ENCODE data around the gene ANKRD44. TPM values are rescaled to one million over a fixed set of nuclear protein-coding genes. Genes with fewer than 3 reads are reported as not detected.
"Not testable (repeated sequence)": the region's sequence is repeated elsewhere in the genome, so short reads cannot be mapped to it uniquely, and the experiment has no call there.

The ANKRD44 gene
- total RNA-seq, 2 donors from 2014 or later = 57.8 to 93.4 TPM

- Histone ChIP-seq H3K27me3 (replicated peaks; ENCODE audit: insufficient read depth) (no peaks in the 10 kb centered on the region), H3K4me1 (ENCODE audit: control insufficient read depth in 1 of 2, low read depth in 2 of 2) (peaks cover 9 to 24% of the 10 kb centered on the region in 2 donors), H3K9me3 (no peaks in the 10 kb centered on the region), H3K27ac (no peak overlapping the region), H3K4me3 (no peak overlapping the region), H3K36me3 (no peaks in the 10 kb centered on the region)
- ATAC-seq (ENCODE audit: insufficient number of reproducible peaks, low FRiP score, low read depth) = no peak
- TF ChIP-seq CTCF (IDR thresholded peaks at IDR 0.05) = no peak
- DNase-seq (ENCODE audit: low spot score) = no peak
Observed at GRCh38 chr2:197031803-197032202, 278.8 kb downstream of the ANKRD44 start.

GRCh38 chr2:197030090-197030489 is 280.5 kb downstream of the ANKRD44 start:
- H3K27ac ChIP-seq = no peak overlapping the region
- DNase-seq (ENCODE audit: low spot score) (no peak), ATAC-seq (ENCODE audit: insufficient number of reproducible peaks, low FRiP score, low read depth) (no peak)
- TF ChIP-seq CTCF (IDR thresholded peaks at IDR 0.05) = no peak
- H3K4me1 ChIP-seq (ENCODE audit: control insufficient read depth in 1 of 2, low read depth in 2 of 2) = peaks cover 9 to 14% of the 10 kb centered on the region in 2 donors
- H3K36me3 ChIP-seq = no peaks in the 10 kb centered on the region
- no peaks in the 10 kb centered on the region for H3K27me3 ChIP-seq (replicated peaks; ENCODE audit: insufficient read depth)
- no peaks in the 10 kb centered on the region for H3K9me3 ChIP-seq
- no peak overlapping the region for H3K4me3 ChIP-seq

GRCh38 chr2:197028633-197029032 is 281.9 kb downstream of the ANKRD44 start:
- ATAC-seq (ENCODE audit: insufficient number of reproducible peaks, low FRiP score, low read depth) (no peak), DNase-seq (ENCODE audit: low spot score) (no peak)
- no peak overlapping the region for H3K27ac ChIP-seq
- H3K4me1 ChIP-seq (ENCODE audit: control insufficient read depth in 1 of 2, low read depth in 2 of 2) = no peaks in the 10 kb centered on the region
- H3K4me3 ChIP-seq = no peak overlapping the region
- no peaks in the 10 kb centered on the region for H3K9me3 ChIP-seq
- no peak for TF ChIP-seq CTCF (IDR thresholded peaks at IDR 0.05)
- H3K27me3 ChIP-seq (replicated peaks; ENCODE audit: insufficient read depth) = no peaks in the 10 kb centered on the region
- no peaks in the 10 kb centered on the region for H3K36me3 ChIP-seq

GRCh38 chr2:197028230-197028629 is 282.4 kb downstream of the ANKRD44 start:
- Histone ChIP-seq H3K9me3 (no peaks in the 10 kb centered on the region), H3K4me1 (ENCODE audit: control insufficient read depth in 1 of 2, low read depth in 2 of 2) (no peaks in the 10 kb centered on the region), H3K36me3 (peaks cover 3% of the 10 kb centered on the region), H3K4me3 (no peak overlapping the region), H3K27ac (no peak overlapping the region), H3K27me3 (replicated peaks; ENCODE audit: insufficient read depth) (no peaks in the 10 kb centered on the region)
- DNase-seq (ENCODE audit: low spot score) = no peak
- TF ChIP-seq CTCF (IDR thresholded peaks at IDR 0.05) = no peak
- no peak for ATAC-seq (ENCODE audit: insufficient number of reproducible peaks, low FRiP score, low read depth)

GRCh38 chr2:197024206-197024605 is 286.4 kb downstream of the ANKRD44 start:
- H3K4me1 ChIP-seq (ENCODE audit: control insufficient read depth in 1 of 2, low read depth in 2 of 2) = no peaks in the 10 kb centered on the region
- H3K36me3 ChIP-seq = peaks cover 3% of the 10 kb centered on the region
- no peaks in the 10 kb centered on the region for H3K9me3 ChIP-seq
- no peak overlapping the region for H3K4me3 ChIP-seq
- H3K27me3 ChIP-seq (replicated peaks; ENCODE audit: insufficient read depth) = no peaks in the 10 kb centered on the region
- TF ChIP-seq CTCF (IDR thresholded peaks at IDR 0.05) = no peak
- H3K27ac ChIP-seq = no peak overlapping the region
- ATAC-seq (ENCODE audit: insufficient number of reproducible peaks, low FRiP score, low read depth) = no peak
- no peak for DNase-seq (ENCODE audit: low spot score)

- not testable (repeated sequence) for DNase-seq (ENCODE audit: low spot score); H3K9me3 ChIP-seq; H3K36me3 ChIP-seq; ATAC-seq (ENCODE audit: insufficient number of reproducible peaks, low FRiP score, low read depth); H3K27me3 ChIP-seq (replicated peaks; ENCODE audit: insufficient read depth); H3K4me3 ChIP-seq; H3K27ac ChIP-seq; H3K4me1 ChIP-seq (ENCODE audit: control insufficient read depth in 1 of 2, low read depth in 2 of 2)
Observed at GRCh38 chr2:197020921-197021320, 289.7 kb downstream of the ANKRD44 start.
